Pons (tissue), 1 donor: Measurements from ENCODE around the gene SORCS3.

Source experiments
- DNase-seq: peaks from one replicate; pipeline ENCODE4 v3.0.0-alpha.2; 2016; ENCODE audit warnings: low spot score

SORCS3 gene

GRCh38 chr10:104850023-104850422 lies 208.9 kb downstream of the SORCS3 start:
- no peak for DNase-seq

GRCh38 chr10:104867966-104868598 lies 227.0 kb downstream of the SORCS3 start:
- no peak for DNase-seq

- DNase-seq = peak; percentile 39
Observed at GRCh38 chr10:104872691-104873090, 231.6 kb downstream of the SORCS3 start.

DNA sequence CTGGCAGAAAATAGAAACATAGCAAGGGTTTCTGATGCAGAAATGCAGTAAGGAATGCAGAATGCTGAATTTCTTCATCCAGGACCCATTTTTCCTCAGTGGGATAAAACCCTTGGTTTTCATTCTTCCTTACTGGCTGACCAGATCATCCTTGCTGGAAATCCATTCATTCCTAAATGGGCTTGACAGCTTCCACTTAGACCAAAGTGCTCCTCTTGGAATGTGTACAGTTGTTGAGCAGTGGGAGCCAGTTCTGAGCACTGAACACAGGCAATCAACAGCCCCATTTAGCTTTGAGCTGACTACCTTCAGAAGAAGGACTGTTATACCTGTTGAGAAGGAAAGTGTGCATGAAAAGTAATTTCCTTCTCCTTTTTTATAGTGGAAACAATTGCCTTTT lies 232.1 kb downstream of the SORCS3 start:
- DNase-seq = no peak

GRCh38 chr10:104875561-104875960 lies 234.5 kb downstream of the SORCS3 start:
- DNase-seq = no peak

DNA sequence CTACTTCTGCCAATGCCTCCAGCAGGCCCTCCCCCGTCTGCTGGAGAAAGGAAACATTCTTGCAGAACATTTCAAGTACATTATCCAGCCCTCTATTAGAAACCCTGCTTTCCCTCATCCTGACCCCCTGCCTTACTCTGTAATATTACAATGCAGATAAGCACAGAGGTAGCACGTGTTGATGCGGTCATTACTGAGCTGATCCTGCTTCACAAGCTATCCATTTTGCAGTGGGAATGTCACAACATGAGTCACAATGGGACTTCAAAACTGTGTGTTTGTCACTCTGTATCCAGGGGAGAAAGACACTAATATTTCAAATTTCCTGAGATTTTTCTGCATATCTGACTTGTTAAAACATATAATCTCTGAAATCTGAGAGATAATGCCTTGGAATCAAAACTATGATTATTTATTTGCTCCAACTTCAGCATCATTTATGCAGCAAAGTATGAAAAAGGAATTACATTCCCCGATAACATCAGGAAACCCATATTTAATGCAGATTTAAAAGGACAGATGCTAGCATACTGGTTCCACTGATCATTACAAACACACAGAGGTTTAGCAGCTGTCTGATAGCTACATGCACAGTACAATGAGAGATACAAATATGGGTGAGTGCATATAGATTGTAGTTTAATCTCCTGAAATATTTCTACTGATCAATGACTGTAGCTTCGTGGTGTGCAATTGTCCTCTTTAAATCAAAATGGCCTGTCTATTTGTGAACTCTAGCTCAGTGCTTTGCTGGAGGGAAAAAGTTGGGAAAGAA lies 239.7 kb downstream of the SORCS3 start:
- no peak for DNase-seq

GRCh38 chr10:104881740-104882139 lies 240.7 kb downstream of the SORCS3 start:
- DNase-seq = no peak

DNA sequence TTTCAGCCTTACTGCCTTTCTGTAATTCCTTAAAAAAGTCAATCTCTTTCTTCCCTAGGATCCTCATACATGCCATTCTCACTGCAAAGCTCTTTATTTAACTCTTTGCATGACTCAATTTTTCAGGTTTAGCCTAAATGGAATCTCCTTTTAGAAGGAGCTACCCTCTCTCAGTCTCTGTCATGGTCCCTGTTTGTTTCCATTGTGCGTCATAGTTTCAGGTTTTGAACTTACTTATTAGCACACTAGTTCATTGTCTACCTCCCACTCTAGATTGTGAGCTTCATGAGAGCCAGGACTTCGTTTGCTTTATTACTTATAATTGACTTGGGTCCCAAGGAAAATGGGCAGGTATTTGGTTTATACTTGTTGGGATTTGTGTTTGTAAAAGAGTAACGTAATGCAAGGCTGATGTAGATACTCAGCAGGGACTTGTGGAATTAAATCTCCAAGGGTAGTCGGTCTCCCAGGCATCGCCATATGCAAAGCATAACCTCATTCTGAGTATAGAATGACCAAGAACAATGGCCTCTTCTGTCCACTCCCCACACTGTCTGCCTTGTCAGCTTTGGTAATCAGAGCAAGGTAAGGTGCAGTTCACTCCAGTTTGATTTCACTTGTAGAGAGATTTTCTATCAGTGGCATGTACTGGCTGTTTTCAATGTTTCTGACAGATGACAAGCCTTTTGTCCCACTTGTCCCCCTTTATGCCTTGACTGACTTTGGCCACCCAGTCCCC lies 252.0 kb downstream of the SORCS3 start:
- no peak for DNase-seq

GRCh38 chr10:104893701-104894100 lies 252.6 kb downstream of the SORCS3 start:
- DNase-seq = no peak

GRCh38 chr10:104894681-104895080 lies 253.6 kb downstream of the SORCS3 start:
- no peak for DNase-seq

DNA sequence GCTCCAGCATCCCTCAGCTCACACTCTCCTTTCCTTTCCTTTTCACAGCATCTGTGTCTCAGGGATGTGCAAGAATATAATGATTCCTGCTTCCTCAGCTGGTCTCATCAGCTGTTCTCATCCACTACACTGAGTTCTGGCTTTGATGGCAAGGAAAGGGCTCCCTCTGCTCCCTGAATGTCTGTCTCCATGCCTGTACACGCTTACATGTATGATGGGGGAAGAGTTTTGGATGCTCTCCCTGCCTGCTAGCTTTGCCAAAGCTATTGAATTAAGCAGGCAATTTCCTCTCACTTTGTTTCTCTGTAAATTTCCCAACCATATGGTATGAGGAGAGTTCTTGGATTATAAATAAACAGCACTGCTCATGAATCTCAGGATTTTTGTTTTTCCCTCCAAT lies 254.5 kb downstream of the SORCS3 start:
- no peak for DNase-seq

GRCh38 chr10:104895981-104896380 lies 254.9 kb downstream of the SORCS3 start:
- DNase-seq = no peak

GRCh38 chr10:104897696-104898095 lies 256.6 kb downstream of the SORCS3 start:
- DNase-seq = no peak

DNA sequence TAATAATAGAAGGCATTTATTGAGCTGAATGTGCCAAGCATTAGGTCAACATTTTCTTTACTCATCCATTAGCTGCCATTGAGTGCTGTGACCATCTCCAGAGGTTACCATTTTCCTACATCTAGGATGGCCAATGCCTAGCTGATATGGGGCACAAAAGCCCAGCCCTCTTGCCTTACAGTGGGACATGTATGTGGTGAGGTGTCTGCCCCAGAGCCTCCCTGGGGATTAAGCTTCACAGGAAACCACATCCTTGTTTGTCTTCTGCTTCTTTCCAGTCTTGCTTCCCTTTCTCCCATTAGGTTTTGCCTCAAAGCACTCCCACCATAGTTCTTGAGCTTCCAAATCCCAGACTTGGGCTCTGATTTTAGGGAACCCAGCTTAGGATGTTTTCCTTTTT lies 258.7 kb downstream of the SORCS3 start:
- DNase-seq = no peak

- no peak for DNase-seq
Observed at GRCh38 chr10:104903433-104903832, 262.3 kb downstream of the SORCS3 start.

DNA sequence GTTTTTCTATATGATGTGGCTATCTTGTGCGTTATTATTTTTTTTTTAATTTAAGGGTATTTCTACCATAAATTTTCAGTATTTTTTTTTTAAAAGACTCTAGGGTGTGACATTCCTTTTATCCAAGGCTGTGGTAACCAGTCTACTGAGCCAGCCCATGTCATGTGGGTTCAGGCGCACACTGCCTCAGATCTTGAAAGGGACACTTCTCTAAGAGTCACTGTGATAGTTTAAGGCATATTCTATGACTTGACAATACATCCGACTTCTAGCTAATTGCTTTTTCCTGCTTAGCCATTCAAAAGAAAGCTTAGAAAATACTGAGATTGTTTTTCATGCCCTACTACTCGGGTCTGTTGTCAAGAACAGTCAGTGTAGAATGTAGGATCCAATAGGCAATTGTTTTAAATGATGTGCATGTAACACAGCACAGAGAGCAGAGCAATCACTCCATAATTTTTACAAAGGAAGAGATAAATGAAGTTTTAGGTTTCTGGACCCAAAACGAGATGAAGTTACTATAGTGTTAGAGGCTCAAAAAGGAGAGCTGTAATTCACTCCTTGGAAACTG lies 263.7 kb downstream of the SORCS3 start:
- DNase-seq = no peak

DNA sequence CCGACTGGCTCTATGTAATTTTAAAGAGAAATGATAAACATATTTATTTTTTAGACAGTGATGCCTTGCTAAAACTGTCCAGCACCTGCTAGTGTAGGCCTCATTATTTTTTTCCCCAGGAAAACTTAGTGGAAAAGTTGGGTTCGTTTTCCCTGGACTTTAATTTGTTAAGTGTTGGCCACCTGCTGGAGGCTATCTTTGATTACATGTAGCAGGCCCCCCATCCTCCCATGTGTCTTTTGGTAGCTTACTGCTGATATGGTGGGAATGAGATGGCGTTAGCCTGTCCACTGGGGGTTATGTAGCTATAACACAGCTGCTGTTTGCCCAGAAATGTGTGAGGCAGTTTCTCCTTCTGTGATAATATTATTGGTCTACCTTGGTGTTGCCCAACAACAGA lies 265.0 kb downstream of the SORCS3 start:
- no peak for DNase-seq

- DNase-seq = no peak
Observed at GRCh38 chr10:104907521-104907920, 266.4 kb downstream of the SORCS3 start.

GRCh38 chr10:104908581-104908980 lies 267.5 kb downstream of the SORCS3 start:
- DNase-seq = no peak

DNA sequence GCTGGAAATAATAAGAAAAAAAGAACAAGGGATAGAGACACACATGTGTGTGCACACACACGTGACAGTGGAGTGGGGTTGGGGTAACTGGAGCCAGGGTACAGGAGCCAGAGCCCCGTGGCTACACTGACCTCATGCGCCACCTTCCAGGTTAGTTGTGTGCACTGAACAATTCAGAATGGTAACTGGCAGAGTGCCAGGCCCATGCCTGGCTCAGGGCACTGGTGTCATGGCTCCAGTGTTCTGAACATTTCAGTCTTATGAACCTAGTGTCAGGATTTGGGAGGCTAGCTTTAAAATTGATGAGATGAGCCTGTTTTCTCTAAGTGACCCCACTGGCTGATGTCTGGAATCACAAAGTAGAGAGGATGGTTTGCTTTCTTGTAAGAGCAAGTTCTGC lies 269.6 kb downstream of the SORCS3 start:
- DNase-seq = no peak

DNA sequence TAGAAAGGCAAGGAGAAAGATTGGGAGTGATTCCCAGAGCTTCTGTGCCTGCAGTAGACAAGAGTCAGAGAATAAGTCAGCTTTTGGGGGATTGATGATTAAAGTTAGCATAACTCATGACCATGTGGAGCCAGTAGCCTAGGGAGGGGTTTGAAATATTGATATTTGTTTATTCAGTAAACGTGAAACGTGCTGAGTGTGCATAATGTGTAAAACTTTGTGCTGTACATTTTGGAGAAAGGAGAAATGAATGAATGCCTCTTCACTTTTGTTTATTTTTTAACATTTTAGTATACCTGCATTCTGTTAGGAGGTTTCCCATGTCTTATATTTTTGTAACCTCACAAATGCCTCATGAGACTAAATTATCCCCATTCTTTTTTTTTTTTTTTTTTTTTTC lies 272.3 kb downstream of the SORCS3 start:
- DNase-seq = no peak

- DNase-seq = no peak
Observed at GRCh38 chr10:104920476-104920875, 279.4 kb downstream of the SORCS3 start.

- no peak for DNase-seq
Observed at GRCh38 chr10:104921763-104922162, 280.7 kb downstream of the SORCS3 start.
